Ecto neural progenitor cell (in vitro differentiated cells): ENCODE measurements around the gene PRKCH.

Experiments
- DNase-seq: peaks from one replicate; pipeline ENCODE4 v3.0.0-alpha.2; 2018; ENCODE audit warnings: low spot score

Gene PRKCH

DNA sequence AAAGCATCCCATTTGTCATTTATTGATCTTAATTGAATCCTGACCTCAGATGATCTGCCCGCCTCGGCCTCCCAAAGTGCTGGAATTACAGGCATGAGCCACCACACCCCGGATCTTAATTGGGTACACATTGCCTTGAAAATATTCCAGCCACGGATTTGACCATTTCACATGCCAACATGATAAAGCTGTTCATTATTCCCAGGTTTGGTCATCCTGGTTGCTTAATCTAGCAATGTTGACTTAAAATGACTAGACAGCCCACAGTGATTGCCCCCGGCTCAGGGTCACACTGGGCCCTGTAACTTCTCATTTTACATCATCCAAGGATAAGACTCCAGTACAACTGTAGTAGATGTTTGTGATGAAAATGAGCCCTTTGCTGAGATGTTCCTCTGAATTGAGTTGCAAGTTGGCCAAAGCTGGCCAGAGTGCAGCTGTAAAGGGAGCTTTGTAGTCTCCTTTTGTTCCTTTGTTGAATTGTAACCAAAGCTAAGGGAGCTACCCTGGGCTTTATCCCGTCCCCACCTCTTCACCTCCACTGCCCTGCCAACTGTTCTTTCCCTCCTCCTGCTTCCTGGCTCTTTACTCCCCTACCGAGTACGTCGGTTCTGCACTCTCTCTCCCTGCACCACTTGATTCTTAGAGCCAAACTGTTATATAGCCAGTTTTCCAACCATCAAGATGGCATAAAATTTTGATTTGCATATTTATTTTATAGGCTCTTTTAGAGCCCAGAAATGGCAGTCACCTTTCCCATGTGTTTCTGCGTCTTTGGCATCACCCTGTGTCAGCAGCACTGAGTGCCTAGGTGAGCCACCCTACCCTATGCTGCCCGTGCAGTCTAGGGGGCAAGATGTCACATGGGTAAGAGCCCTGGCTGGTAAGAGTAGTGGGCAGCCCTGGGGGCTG, 232.6 kb downstream of the PRKCH start:
- no peak for DNase-seq

DNA sequence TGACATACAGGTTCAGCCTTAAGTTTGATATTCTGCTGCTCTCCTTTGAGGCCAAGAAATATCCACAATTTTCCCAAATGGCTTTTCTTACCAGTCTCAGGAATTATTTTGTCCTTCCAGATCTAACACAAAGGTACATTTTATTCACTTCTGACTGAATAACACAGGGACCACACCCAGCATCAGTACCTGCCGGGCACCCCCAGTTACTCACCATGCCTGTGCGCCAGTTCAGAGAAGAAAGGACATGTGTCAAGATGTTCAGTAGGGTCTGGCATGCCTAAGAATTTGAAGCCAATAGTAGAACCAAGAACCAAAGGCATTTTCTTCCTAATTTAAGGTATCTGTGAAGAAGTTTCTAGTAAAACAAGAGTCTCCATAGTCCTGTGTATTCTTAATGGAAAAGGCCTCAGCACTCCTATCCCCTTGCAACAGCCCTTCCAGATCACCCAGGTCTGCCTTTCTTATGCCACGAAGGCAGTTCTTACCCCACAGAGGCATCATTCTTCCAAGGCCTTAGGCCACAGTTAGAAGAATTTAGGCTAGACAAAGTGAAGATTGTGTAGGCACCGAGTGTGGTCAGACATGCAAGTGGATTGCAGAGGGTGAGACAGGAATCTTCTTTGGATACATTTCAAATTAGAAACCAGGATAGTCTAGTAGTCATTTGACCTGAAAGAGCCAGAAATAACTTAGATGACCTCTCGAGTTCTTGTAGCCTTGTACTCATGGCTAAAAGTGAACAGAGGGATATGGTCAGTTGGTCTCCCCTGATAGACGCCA, 233.9 kb downstream of the PRKCH start:
- DNase-seq: no peak

DNA sequence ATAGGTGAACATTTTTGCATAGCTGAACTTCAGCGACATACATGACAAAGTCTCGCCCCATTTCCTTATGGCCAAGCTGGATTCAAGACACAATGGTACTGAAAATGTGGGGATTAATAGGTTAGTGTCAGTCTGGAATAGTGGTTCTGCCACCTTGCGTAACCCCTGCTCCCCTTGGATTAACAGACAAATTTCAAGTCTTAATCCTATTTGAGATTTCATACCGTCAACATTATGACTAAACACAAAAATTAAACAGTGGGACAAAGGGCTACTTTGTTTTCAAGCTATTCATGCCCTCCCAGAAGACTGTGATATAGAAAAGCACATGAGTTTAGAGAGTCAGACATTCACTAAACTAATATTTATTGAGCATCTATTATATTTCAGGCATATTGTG, 235.1 kb downstream of the PRKCH start:
- no peak for DNase-seq

DNA sequence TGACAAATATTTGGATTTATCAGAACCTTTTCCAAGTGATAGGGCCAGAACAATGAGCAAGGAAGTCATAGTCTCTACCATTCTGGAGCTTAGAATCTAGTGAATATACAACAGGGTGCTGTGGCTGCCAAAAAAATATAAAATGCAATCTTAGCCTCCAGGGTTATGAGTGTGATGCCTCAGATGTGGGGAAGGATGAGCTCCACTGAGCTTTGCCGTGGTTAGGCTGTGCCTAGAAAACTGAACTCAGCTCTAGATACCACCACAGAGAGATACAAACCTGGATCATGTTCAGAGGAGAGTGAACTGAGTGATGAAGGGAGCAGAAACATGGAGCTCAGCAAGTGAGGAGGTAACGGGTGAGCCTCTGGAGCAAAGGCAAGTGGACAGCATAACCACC, 235.9 kb downstream of the PRKCH start:
- DNase-seq: no peak

DNA sequence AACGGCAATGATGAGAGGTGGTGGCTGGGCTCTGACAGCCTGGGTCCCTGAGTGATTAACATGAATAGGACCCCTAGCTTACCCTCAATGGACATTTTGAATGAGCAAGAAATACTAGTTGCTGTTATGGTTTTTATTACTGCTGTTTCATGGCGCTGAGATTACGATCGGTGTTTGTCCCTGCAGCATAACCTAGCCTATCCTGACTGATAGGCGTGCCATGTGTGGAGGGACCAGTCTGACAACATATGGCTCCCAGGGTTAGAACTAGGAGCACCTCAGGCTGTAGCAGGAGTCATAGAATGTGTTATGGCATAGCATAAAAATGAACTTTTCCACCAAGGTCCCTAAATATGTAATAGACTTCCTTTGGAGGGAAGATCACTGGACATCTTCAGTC, 236.5 kb downstream of the PRKCH start:
- DNase-seq: no peak

DNA sequence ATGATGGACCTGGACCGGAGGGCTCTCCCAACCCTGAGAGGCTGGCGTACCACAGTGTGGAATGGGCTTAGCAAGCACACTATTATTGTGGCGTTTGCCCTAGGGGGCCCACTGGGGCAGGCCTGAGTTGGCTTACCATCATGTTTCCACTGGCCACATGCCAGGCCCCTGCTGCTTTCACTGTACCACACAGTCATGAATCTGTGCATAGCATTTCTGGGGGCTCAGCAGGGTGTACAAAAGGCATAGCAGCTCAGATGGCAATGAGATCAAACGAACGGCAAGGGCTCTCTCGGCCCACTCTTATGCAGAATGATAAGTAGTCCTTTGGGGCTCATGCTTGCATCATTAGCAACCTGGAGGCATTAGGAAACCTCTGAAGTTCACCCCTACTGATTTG, 236.9 kb downstream of the PRKCH start:
- no peak for DNase-seq

DNA sequence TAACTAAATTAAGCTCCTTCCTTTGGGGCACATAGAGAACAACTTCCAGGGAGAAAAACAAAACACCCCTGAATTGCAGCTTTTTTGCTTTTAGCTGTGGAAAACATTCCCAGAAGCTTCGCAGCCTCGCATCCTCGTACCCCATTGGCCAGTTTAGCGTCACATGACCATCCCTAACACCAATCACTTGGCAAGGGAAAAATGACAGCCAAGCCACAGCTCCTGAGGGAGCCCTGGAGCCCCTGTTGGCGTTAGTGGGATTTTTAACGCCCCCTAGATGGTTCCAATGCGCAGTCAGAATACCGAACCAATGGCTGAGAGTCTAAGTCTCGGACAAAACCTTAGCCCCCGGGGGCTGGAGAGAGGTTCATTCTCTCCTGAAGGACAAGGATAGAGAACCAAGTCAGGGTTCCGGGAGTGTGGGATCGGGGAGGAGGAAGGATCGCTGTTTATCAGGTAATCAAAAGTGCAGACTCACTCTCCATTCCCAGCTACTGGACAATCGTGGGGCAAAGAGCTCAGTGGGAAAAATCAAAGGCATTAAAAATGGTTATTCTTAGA, 238.3 kb downstream of the PRKCH start:
- DNase-seq: no peak

DNA sequence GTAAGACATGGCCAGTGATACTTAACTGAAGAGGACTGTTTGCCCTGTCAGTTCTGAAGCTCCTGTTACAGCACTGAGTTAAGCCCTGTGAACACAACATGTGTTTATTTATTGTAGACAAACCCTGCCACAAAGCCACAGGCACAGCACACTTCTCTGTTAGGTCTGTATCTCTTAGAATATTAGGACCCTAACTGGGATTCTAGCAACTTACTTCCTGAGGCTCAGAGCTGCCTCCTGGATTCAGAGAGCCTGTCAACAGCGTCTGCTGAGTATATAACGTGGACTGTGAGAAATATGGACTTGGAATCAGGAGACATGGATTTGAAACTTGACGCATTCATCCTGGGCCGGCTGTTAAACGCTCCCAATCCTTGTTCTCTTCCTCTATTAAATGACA, 238.9 kb downstream of the PRKCH start:
- DNase-seq: no peak

DNA sequence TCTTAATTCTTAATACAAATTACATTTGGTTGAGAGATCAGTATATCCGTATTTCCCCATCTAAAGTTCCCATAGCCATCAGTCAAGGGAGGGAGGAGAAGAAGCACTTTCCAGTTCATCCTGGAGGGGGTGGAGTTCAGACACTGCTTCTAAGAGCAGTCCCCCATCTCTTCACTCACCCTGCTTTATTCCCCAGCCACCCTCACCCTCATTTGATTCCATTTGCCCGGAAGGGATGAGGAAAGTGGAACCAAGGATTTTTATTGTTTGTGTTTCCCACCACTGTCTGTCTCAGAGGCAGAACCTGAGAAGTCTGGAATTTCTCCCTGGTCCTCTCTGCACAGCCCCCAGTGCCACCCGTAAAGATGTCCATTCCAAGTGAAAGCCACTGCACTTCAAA, 239.7 kb downstream of the PRKCH start:
- DNase-seq: no peak

DNA sequence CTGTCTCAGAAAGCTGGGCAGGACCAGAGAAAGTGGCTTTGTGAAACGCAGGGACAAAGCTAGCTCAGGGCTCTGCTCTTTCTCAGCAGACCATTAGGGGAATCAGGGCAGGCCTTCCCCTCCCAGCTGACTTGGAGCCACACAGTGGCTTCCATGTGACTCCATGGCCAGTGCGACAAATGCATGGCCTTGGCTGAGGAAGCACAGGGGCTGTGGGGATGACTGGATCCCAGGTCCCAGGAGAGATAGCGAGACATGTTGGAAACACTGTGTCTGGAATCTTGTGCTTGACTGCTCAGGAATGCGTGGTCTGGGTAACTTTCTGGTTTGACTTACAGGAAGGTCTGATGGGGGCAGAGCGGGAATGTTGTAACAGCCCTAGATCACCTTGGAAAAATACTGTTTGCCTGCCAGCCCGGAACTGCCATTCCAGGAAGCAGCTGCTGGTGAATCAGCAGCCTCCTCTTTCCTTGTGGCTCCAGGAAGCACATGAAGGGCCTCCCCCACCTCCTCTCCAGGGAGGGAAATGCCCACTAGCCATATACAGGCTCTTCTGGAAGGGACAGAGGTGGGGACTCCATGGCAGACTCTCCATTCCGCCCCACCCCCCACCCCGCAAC, 240.4 kb downstream of the PRKCH start:
- no peak for DNase-seq

DNA sequence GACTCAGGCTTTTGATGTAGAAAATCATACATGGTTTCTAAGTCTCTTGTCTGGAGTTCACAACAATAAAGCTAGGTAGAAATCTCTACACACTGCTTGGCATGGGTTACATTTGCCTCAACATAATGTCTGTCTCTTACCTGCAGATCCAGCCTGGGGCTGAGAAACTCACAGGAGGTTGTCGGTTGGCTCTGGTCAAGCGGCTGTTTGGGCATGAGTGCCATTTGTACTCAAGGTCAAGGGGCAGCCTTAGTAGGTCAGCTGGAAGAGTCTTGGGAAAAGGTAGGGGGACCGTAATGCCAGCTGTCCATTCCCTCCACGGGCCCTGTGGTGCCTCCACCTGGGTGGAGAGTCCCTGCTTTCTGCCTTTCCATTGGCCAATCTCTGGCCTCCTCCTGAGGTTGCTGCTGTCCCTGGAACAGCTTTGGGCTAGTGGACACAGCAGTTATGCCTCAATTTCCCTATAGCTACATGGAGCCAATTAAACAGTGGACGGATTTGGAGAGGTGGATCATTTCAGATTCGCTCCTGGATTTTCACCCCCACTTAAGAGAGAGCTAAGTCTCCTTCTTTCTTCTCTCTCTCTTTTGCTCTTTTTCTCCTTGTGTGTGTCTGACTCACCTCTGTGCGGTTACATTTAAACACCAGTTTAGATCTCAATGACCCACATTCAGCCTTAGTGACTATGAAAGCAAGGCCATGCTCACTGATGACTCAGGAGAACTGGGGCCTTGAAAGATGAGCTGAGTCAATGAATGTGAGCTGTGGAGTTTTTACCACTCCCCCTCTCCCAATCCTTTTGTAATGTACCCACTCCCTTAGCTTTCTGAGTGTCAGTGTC, 241.2 kb downstream of the PRKCH start:
- no peak for DNase-seq

DNA sequence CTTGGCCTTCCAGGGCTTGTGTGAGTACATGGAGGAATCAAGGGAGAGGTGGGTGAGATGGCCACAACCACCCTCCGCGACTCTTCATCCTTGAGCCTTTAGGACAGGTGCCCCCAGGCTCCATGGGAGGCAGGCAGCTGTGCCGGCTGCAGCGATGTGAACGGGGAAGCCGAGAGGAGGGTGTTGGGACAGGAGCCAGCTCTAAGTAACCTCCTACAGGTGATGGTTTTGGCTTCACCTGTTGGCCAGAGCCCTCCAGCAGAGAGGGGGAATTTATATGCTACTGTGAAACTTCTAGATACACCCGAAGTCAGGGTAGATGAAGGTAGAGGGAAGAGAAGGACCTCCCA, 241.8 kb downstream of the PRKCH start:
- DNase-seq: no peak

DNA sequence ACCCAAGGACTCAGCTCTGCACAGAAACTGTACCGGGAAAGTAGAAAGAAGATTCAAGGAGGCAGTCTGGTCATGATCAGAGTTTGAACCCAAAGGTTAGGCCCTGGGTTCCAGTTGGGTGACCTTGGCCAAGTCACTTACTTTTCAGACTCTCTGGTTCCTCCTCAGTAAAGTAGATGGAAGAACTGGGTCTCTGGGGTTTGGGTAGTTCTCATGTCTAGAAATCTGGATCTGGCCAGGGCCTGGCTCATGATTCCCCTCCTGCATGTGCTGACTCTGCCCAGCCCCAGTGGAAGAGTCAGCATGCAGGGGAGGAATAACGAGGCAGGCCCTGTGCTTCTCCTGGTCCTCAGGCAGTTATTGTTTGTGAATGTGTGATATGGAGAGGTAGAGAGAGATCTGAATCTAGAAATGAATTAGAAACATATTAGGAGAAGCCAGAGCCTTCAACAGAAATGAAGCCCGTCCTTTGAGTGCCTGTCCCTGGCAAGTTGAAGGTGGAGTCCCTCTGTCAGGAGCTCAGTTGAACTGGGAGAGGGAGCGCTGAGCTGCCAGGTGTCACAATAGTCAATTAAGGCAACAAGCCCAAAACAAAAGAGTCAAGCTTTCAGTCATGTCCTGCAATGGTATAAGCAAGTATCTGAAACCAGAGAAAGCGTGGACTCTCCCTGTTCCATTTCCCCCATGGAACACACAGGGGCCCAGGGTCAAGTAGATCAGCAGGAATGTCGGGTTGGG, 242.7 kb downstream of the PRKCH start:
- DNase-seq: no peak

DNA sequence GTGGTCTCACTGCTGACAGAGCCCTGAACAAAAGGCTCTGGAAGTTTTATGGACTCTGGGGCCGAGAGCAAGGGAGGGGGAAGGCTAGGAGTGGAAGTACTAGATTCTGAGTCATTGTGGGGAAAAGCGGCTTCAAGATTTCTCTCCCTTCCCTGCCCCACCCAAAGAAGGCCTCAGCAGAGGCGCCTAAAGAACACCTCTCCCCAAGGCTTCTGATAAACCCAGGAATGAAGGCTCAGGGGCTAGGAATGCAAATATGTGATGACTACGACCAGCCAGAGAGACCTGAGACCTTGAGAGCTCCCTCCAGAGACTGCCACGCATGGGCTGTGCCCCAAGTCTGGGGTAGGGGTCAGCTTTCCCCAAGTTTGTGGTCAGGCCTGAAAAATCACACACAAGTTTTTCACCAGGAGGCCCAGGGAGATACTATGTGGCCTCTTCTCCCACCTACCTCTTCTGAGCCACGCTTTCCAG, 243.3 kb downstream of the PRKCH start:
- DNase-seq: no peak

DNA sequence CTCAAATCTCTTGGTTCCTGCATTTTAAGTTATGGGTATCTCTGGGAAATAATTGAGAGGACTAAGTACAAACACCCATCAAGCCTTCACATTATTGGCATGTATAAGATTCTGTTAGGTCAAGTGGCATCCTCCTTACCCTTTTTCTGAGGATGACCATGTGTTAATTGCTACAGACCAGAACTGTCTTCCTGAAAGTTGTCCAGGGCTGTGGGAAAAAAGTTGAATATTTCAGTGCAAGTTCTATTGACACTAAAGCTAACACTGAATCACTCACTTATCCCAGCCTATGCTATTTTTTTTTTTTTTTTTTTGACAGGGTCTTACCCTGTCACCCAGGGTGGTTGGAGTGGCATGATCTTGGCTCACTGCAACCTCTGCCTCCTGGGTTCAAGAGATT, 243.8 kb downstream of the PRKCH start:
- no peak for DNase-seq

DNA sequence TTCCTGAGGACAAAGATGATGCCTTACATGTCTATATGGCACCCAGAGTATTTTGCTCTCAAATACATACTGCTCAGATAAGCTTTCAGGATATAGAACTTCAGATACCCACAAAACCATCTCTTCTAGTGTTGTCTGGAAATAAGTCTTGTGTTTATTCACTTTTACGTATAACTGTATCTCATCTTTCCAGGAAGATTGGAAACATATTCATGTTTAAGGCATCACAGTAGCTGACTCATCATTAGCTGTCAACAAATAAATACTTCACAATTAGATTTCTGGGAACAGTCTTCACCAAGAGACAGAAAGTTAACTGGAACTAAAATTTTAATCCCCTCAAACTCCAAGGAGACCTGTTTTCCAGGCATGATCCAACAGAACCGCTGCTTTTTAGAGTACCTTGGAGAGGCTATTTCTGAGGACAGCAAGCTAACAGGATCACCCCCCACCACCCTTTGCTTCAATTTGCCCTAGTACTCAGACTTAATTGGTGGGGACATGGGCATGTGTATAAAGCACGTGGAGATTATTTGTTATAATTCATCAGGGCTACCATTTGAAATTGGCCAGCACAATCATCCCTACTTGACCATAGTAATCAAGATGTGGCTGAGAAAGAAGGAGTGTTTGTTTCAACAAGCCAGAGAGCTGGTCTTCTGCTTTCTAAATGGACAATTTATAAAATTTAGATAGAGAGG, 244.6 kb downstream of the PRKCH start:
- DNase-seq: no peak

DNA sequence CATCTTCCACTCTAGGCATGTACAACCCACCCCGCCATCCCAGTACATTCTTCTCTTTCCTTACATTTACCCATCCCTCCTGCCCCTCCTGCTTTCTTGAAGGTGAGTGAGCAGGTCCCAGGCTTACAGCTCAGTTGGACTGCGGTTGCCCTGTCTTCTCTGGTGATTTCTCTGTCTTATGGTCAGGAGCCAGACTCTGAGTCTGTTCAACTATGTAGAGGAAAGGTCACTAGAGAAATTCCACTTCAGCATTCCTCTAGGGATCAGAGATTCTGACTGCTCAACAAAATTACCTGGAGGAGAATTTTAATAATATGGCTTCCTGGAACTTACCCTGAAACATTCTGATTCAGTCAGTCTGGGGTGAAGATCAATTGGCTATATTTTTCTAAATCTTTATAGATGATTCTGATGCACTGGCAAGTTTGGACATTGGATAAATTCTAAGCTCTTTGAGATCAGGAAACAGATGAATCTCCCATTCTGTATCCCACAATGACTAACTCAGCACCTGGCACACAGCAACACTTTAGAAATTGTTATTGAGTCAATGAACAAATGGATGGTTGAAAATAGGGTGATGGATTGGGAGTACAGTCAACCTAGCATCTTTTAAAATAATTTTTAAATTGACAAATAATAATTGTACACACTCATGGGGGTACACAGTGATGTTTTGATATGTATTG, 245.3 kb downstream of the PRKCH start:
- DNase-seq: no peak

DNA sequence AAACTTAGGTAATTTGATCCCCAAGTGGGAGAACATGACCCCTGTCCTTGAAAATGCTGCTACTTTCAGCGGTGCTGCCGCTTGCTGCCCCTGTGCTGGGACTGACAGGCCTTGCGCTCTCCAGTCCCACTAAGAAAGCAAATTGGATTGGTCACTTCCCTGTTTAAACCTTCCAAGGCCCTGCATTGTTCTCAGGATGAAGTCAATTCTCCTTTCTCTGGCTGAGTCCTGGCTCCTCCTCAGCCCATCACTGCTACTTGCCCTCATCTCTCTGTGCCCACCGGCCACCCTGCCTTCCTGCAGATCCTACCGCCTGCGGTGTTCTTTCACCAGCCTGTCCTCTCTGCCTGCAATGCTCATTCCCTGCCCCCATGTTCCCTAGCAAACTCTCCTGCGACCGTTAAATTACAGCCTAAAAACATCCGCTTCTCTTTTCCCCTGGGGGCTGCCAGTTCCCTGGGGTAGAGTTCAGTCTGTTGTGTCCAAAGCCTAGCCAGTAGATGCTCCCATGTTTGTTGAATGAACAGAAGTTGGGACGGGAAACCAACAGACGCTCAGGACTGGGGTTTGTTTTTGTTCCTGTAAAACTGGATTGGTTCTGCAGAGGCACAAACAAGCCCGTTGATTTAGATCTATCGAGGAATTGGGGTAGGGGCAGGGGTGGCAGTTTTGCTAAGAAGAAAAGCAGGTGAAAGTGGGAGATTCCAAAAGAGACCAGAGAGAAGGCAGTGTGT, 246.6 kb downstream of the PRKCH start:
- no peak for DNase-seq

DNA sequence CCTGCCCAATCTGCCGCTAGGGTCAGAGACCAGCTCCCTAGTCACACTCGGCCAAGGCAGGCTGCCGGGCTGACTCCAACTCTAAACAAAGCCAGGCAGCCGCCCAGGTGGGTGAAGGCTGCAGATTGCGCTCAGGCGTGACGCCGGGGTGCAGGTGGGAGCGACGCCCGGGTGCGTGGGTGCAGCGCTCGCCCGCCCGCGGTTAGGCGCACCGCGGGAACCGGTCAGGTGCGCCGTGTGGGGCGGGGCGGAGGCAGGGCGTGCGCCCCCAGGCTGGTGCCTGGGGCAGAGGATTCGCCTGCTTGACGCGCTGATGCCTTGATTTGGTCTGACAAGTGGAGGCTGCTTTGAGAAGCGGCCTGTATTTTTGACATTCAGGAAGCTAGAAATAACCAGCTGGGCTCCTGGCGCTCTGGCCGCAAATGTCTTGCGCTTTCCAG, 247.2 kb downstream of the PRKCH start:
- peak; percentile 74 for DNase-seq
